Breast epithelium (tissue), 4 donors: ENCODE results near the gene OXSR1. TPM values are rescaled to one million over a fixed set of nuclear protein-coding genes. Genes with fewer than 3 reads are reported as not detected.
A peak's percentile ranks its signal among the peaks of the same experiment; 100 is the strongest.

Experiments
- DNase-seq, 2 donors: peaks; one replicate each; pipeline ENCODE4 v3.0.0-alpha.2; 2019; ENCODE audit warnings: low spot score in 2 of 2
- H3K27ac ChIP-seq, 2 donors: fragments of 200-600 bp; sonication (generic) in 1 of 2; one replicate each; pipeline ENCODE4 v1.5.1; 2016 to 2019; ENCODE audit warnings: mild to moderate bottlenecking in 1 of 2
- H3K27me3 ChIP-seq, 2 donors: fragments of 200-600 bp; sonication (generic) in 1 of 2; one replicate each; pipeline versions ENCODE4 v1.5.1 to v1.6.0; 2017 to 2019; ENCODE audit warnings: control low read depth in 1 of 2, mild to moderate bottlenecking in 1 of 2
- H3K36me3 ChIP-seq: fragments of 200-600 bp; one replicate; pipeline ENCODE4 v1.5.1; 2019
- H3K4me1 ChIP-seq, 2 donors: fragments of 200-600 bp; sonication (generic); one replicate each; pipeline ENCODE4 v1.5.1; 2016 to 2019; ENCODE audit warnings: control low read depth in 1 of 2
- H3K4me3 ChIP-seq, 3 donors: fragments of 200-600 bp; sonication (generic); 1 replicate in 2 of 3; 2 replicates in 1 of 3; pipeline ENCODE4 v1.5.1; 2016 to 2019; ENCODE audit warnings: mild to moderate bottlenecking in 3 of 3, moderate library complexity in 2 of 3
- H3K9me3 ChIP-seq, 2 donors: fragments of 200-600 bp; sonication (generic) in 1 of 2; one replicate each; pipeline ENCODE4 v1.5.1; 2016 to 2019; ENCODE audit warnings: control low read depth in 1 of 2
- POLR2A ChIP-seq: fragments of 450-650 bp; IDR thresholded peaks from one replicate; pipeline ENCODE4 v1.6.1; 2016; ENCODE audit warnings: antibody characterized with exemption, mild to moderate bottlenecking, moderate library complexity
- POLR2AphosphoS5 ChIP-seq, 3 donors: sonication (generic); formaldehyde crosslinking; IDR thresholded peaks; one replicate each; pipeline ENCODE4 v1.6.1; 2017; ENCODE audit warnings: antibody characterized with exemption in 3 of 3
- intact Hi-C: fragments of 100-400 bp; cut with DNase I; formaldehyde crosslinking; loops from one replicate; pipeline ENCODE4 v1.15.1; 2023; ENCODE audit warnings: low total_unique reads
- total RNA-seq, 3 donors: library from RNA; depleted of rRNA; stranded (reverse); fragments of >200 nt; gene quantifications; one replicate each; pipeline ENCODE4 v1.1.0, GENCODE V29; 2016
- TF ChIP-seq, protein P1 (sequence below), 3 donors: fragments of 450-650 bp; IDR thresholded peaks; one replicate each; pipeline ENCODE4 v1.5.1; 2016 to 2017; ENCODE audit warnings: antibody characterized with exemption in 3 of 3, mild to moderate bottlenecking in 3 of 3, moderate library complexity in 3 of 3

Gene OXSR1
- 10 to 100 TPM; 29.0 to 41.6 (median 33.1) TPM for total RNA-seq

DNA sequence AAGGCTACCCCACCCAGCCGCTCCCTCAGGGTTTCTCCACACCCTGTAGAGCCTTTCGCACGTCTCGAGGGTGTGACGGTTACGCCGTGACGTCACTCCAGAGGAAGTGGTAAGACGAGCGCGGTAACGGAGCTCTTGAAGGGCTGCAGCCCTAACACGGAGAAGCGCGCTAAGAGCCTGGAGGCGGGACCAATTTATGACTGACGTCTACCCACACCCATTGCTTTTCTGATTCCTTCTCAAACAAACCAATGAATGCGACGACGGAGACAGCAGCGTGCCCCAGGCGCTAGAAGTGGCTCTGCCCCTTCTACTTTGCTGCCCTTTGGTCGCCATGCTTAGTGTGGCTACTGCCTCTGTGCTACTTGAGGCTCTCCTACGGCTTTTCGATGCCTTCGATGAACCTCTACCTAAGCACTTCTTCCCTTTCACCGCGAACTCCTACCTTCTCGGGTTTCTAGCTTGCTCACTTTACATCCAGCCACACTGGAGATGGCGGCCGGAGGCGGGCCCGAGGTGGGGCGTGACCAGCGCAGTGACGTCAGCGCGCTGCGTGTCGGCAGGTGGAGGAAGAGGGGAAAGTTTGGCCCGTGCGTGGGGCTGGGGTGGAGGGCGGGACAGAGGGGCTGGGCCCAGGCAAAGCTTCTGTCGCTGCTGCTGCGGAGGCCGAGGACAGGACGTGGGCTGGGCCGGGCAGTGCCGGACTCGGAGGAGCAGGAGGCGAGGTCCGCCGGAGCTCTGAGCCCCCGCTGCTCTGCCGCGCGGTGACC lies at the start of gene OXSR1:
TSS of gene OXSR1 (plus strand) at position 586 of the 770 bp plus-strand sequence. CDS start 340 bp downstream, outside the sequence.
- TF ChIP-seq POLR2AphosphoS5 (IDR thresholded peaks at IDR 0.05) (peak; percentile 83 to 99 (median 93)), POLR2A (peak; percentile 82)
- TF ChIP-seq, protein P1, sequence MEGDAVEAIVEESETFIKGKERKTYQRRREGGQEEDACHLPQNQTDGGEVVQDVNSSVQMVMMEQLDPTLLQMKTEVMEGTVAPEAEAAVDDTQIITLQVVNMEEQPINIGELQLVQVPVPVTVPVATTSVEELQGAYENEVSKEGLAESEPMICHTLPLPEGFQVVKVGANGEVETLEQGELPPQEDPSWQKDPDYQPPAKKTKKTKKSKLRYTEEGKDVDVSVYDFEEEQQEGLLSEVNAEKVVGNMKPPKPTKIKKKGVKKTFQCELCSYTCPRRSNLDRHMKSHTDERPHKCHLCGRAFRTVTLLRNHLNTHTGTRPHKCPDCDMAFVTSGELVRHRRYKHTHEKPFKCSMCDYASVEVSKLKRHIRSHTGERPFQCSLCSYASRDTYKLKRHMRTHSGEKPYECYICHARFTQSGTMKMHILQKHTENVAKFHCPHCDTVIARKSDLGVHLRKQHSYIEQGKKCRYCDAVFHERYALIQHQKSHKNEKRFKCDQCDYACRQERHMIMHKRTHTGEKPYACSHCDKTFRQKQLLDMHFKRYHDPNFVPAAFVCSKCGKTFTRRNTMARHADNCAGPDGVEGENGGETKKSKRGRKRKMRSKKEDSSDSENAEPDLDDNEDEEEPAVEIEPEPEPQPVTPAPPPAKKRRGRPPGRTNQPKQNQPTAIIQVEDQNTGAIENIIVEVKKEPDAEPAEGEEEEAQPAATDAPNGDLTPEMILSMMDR (IDR thresholded peaks at IDR 0.05), result no peak
- peak within 1 kb of the TSS; percentile 97 to 99 for H3K27ac ChIP-seq
- H3K9me3 ChIP-seq, result no peaks in the 10 kb centered on the region
- peak; percentile 98 to 99 for DNase-seq
- intact Hi-C loops, result no loop called here
- peak within 1 kb of the TSS; percentile 73 to 98 (median 93) for H3K4me3 ChIP-seq
- H3K36me3 ChIP-seq, result no peaks in the 10 kb centered on the region
- peaks cover 0 to 4% of the 10 kb centered on the region in 2 donors for H3K4me1 ChIP-seq
- no peaks in the 10 kb centered on the region for H3K27me3 ChIP-seq

DNA sequence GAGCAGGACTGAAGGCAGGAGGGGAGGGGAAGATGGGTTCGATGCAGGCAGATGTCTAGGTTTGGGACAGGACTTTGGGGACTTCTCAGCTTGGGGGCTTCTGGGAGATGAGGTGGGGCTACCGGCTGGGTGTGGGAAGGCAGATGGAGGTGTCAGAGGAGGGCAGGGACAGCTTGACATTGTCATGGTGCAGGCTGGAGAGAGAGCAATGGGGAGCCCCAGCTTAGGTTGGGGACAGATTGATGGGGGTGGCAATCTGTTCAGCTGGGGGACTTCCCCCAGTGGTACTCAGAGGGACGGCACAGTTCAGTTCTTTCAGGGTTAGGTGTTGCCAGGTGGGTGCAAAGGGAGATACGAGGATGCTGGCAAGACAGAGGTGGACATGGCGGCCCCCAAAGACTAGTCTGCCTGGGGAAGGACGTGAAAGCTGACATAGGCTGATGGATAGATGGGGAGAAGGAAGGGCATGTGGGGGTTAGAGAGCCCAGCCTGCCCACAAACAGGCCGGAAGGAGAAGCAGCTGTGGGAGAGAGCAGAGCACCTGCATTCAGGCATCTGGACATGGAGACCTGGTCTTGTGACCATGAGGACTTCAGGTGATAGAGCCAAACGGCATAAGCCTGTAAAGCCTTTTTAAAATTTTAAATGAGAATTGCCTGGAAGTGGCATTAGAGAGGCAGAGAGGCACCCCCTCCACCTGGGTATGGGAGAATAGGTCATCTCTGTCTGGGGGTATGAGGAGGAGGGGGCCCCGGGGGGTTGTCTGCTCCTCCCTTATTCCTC lies 49.5 kb upstream of the OXSR1 start:
- Histone ChIP-seq H3K4me1 (no peaks in the 10 kb centered on the region), H3K27ac (no peak overlapping the region), H3K27me3 (no peaks in the 10 kb centered on the region), H3K4me3 (no peak overlapping the region), H3K36me3 (no peaks in the 10 kb centered on the region), H3K9me3 (no peaks in the 10 kb centered on the region)
- intact Hi-C loops, result no loop called here
- peak in 1 of 2 donors; percentile 31 for DNase-seq
- TF ChIP-seq POLR2AphosphoS5 (IDR thresholded peaks at IDR 0.05), result no peak
- TF ChIP-seq, protein P1 (IDR thresholded peaks at IDR 0.05), result no peak
- no peak for TF ChIP-seq POLR2A

DNA sequence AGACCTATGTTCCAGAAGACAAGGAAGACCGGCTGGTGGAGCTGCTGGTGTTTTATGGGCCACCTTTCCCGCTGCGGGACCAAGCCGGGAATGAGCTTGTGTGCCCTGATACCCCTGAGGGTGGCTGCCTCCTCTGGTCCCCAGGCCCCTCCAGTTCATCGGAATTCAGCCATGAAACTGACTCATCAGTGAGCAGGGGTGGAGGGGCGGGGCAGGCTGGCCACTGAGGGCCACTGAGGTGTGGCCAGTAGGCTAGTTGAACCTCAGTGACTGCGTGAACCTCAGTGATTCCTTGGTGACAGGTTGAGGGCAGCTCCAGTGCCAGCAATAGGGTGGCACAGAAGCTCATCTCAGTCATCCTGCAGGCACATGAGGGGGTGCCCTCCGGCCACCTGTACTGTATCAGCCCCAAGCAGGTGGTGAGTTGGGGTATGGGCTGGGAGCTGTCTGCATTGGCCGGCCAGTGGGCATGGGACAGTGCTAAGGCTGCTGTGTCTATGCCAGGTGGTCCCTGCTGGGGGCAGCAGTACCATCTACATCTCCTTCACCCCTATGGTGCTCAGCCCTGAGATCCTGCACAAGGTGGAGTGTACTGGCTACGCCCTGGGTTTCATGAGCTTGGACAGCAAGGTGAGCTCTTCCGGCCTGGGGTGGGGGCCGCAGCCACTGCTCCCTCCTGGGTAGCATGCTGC lies 48.7 kb upstream of the OXSR1 start:
- DNase-seq, result peak in 1 of 2 donors; percentile 49
- Histone ChIP-seq H3K27me3 (no peaks in the 10 kb centered on the region), H3K27ac (no peak overlapping the region), H3K4me3 (no peak overlapping the region), H3K4me1 (no peaks in the 10 kb centered on the region), H3K9me3 (no peaks in the 10 kb centered on the region), H3K36me3 (no peaks in the 10 kb centered on the region)
- intact Hi-C loops, result no loop called here
- TF ChIP-seq POLR2AphosphoS5 (IDR thresholded peaks at IDR 0.05) (no peak), POLR2A (no peak)
- TF ChIP-seq, protein P1 (IDR thresholded peaks at IDR 0.05), result no peak

DNA sequence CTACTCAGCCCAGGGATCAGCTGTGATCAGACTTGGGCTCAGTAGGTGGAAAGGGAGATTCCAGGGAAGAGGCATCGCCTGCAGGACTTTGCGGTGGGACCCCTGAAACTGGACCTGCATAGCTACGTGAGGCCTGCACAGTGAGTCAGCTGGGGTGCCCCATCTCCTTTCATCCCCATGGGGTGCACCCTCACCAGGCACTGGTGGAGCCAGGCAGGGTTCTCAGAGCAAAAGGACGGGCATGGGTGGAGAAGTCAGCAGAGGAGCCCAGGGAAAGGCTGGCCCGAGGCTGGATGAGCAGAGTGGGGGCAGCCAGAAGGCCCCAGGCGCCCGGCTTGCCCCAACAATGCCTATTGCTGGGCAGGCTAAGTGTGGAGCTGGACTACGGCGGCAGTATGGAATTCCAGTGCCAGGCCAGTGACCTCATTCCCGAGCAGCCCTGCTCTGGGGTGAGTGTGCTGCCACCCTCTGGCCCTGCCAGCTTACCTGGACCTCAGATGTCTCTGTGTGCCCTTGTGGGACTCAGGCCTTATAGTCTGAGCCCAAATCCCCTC lies 48.1 kb upstream of the OXSR1 start:
- no peaks in the 10 kb centered on the region for H3K9me3 ChIP-seq
- no peak overlapping the region for H3K27ac ChIP-seq
- DNase-seq, result peak; percentile 34 to 64
- no peaks in the 10 kb centered on the region for H3K27me3 ChIP-seq
- TF ChIP-seq, protein P1 (IDR thresholded peaks at IDR 0.05), result no peak
- TF ChIP-seq POLR2A (no peak), POLR2AphosphoS5 (IDR thresholded peaks at IDR 0.05) (no peak)
- no peaks in the 10 kb centered on the region for H3K4me1 ChIP-seq
- intact Hi-C loops, result no loop called here
- no peaks in the 10 kb centered on the region for H3K36me3 ChIP-seq
- H3K4me3 ChIP-seq, result no peak overlapping the region
